HepG2 (cell line): ENCODE measurements around the gene PACS1. TPM values are rescaled to one million over a fixed set of nuclear protein-coding genes. Genes with fewer than 3 reads are reported as not detected.

Experiments used
- ATAC-seq: fragments of 200-7000 bp; cut with Tn5 transposase; 3 replicates; pipeline ENCODE4 v1.9.1; 2020; ENCODE audit warnings: mild to moderate bottlenecking, moderate library complexity
- BruUV-seq: library from RNA; stranded (reverse); fragments of 400-500 nt; replicated peaks from 2 replicates; lab custom pipeline; 2021; lab: Mats Ljungman, UMichigan
- CTCF ChIA-PET: fragments of 300-600 bp; formaldehyde crosslinking; extraction: SDS; loops from one replicate; lab custom pipeline; 2021; ENCODE audit warnings: low total read pairs, inconsistent platforms, low intra/inter-chr PET ratio; lab: Yijun Ruan, JAX
- POLR2A ChIA-PET: fragments of 350-600 bp; sonication (Branson Sonifier 250); formaldehyde crosslinking; loops from one replicate; lab custom pipeline; 2020; ENCODE audit warnings: antibody characterized with exemption, inconsistent platforms; lab: Yijun Ruan, JAX
- DNase-seq: peaks from one replicate; pipeline ENCODE4 v3.0.0-alpha.2; 2015; ENCODE audit warnings: low spot score
- FAIRE-seq: peaks from 3 replicates; lab custom pipeline; 2011; peaks lifted over from hg19 to GRCh38; lab: Jason Lieb, UNC
- H2AFZ ChIP-seq: one replicate; pipeline ENCODE4 v1.6.1; 2011; ENCODE audit warnings: low read length, inconsistent platforms
- H3K27ac ChIP-seq: fragments of 300-600 bp; 3 replicates; pipeline ENCODE4 v1.8.0; 2011; ENCODE audit warnings: mixed run types, mild to moderate bottlenecking, mixed read lengths, low read length, inconsistent platforms; ENCODE audit not compliant: insufficient read depth; ENCODE audit errors: extremely low read length
- H3K27me3 ChIP-seq, 2 experiments: fragments of 200-600 bp in 1 of 2; 2 replicates in 1 of 2; 3 replicates in 1 of 2; pipeline versions ENCODE4 v1.6.0 to v1.8.0; 2011; ENCODE audit warnings: low read length in 2 of 2, mild to moderate bottlenecking in 2 of 2, moderate library complexity in 2 of 2, inconsistent platforms in 1 of 2; ENCODE audit not compliant: insufficient read depth in 2 of 2, control insufficient read depth in 1 of 2
- H3K36me3 ChIP-seq, 2 experiments: fragments of 200-600 bp in 1 of 2; replicated peaks in 1 of 2; 2 replicates in 1 of 2; 3 replicates in 1 of 2; pipeline versions ENCODE4 v1.5.1 to v1.8.0; 2011; ENCODE audit warnings: low read length in 2 of 2, inconsistent platforms in 1 of 2; ENCODE audit not compliant: insufficient read depth in 2 of 2, control insufficient read depth in 1 of 2
- H3K4me1 ChIP-seq: 2 replicates; pipeline ENCODE4 v1.5.1; 2012; ENCODE audit warnings: low read length, inconsistent platforms; ENCODE audit not compliant: insufficient read depth
- H3K4me2 ChIP-seq: 2 replicates; pipeline ENCODE4 v1.6.0; 2011; ENCODE audit warnings: low read depth, low read length, inconsistent platforms
- H3K4me3 ChIP-seq, 3 experiments: fragments of 200-600 bp in 1 of 3; sonication (generic), shearing (Covaris generic) in 1 of 3; replicated peaks in 1 of 3; 2 replicates each; pipeline ENCODE4 v1.5.1; 2011 to 2016; ENCODE audit warnings: low read length in 3 of 3, inconsistent platforms in 2 of 3, low read depth in 2 of 3, mild to moderate bottlenecking in 2 of 3, control low read depth in 1 of 3, mixed read lengths in 1 of 3; ENCODE audit not compliant: insufficient read depth in 1 of 3
- H3K79me2 ChIP-seq: one replicate; pipeline ENCODE4 v1.6.1; 2011; ENCODE audit warnings: low read length, inconsistent platforms; ENCODE audit not compliant: insufficient read depth
- H3K9ac ChIP-seq: 2 replicates; pipeline ENCODE4 v1.6.0; 2011; ENCODE audit warnings: mild to moderate bottlenecking, low read depth, low read length, inconsistent platforms; ENCODE audit not compliant: insufficient read depth
- H3K9me3 ChIP-seq: 2 replicates; pipeline ENCODE4 v1.5.1; 2012; ENCODE audit warnings: mild to moderate bottlenecking, low read length
- H4K20me1 ChIP-seq: 2 replicates; pipeline ENCODE4 v1.6.0; 2011; ENCODE audit warnings: inconsistent platforms, mild to moderate bottlenecking, low read length, moderate library complexity; ENCODE audit not compliant: insufficient read depth
- DBP ChIP-seq: sonication (generic); formaldehyde crosslinking; IDR thresholded peaks from 2 replicates; pipeline ENCODE4 v1.4.0; 2020; ENCODE audit warnings: missing genetic modification reagents; ENCODE audit errors: not compliant biosample characterization
- EP300 ChIP-seq, 3 experiments: sonication (generic) in 1 of 3; formaldehyde crosslinking in 1 of 3; IDR thresholded peaks; 2 replicates each; pipeline versions ENCODE4 v1.5.1 to v1.6.1; 2011 to 2020; ENCODE audit warnings: low read depth in 2 of 3, low read length in 2 of 3, borderline replicate concordance in 1 of 3, improper control_type of control experiment in 1 of 3, mild to moderate bottlenecking in 1 of 3, missing genetic modification reagents in 1 of 3, moderate library complexity in 1 of 3
- KLF11 ChIP-seq: IDR thresholded peaks from 2 replicates; pipeline ENCODE4 v1.6.1; 2016; ENCODE audit warnings: missing compliant biosample characterization
- RFX5 ChIP-seq: IDR thresholded peaks from 2 replicates; pipeline ENCODE4 v1.6.1; 2011; ENCODE audit warnings: low read depth, low read length, improper control_type of control experiment
- SP140L ChIP-seq: sonication (generic); formaldehyde crosslinking; IDR thresholded peaks from 2 replicates; pipeline ENCODE4 v1.4.0; 2020; ENCODE audit warnings: missing genetic modification reagents, borderline replicate concordance
- ZFP36L2 ChIP-seq: sonication (generic); formaldehyde crosslinking; IDR thresholded peaks from 2 replicates; pipeline ENCODE4 v1.4.0; 2020; ENCODE audit warnings: missing genetic modification reagents
- ZNF160 ChIP-seq: sonication (generic); formaldehyde crosslinking; IDR thresholded peaks from 2 replicates; pipeline ENCODE4 v1.8.0; 2022; ENCODE audit warnings: mild to moderate bottlenecking, inconsistent platforms, missing genetic modification reagents
- ZNF234 ChIP-seq: sonication (generic); formaldehyde crosslinking; conservative IDR thresholded peaks from 2 replicates; pipeline ENCODE4 v1.5.1; 2020; ENCODE audit warnings: mild to moderate bottlenecking, missing genetic modification reagents
- ZNF674 ChIP-seq: sonication (generic); formaldehyde crosslinking; IDR thresholded peaks from 2 replicates; pipeline ENCODE4 v1.5.0; 2020; ENCODE audit warnings: low read depth, mild to moderate bottlenecking, missing genetic modification reagents
- ZNF775 ChIP-seq: sonication (generic); formaldehyde crosslinking; IDR thresholded peaks from 2 replicates; pipeline ENCODE4 v1.4.0; 2020; ENCODE audit warnings: missing genetic modification reagents, mild to moderate bottlenecking, moderate library complexity, borderline replicate concordance
- ZNF879 ChIP-seq: sonication (generic); formaldehyde crosslinking; IDR thresholded peaks from 2 replicates; pipeline ENCODE4 v1.8.1; 2023; ENCODE audit warnings: missing genetic modification reagents
- WGBS: methylation state at CpG from one replicate; pipeline ENCODE4 v1.1.6; 2017; ENCODE audit warnings: low lambda C conversion rate; 5-methylcytosine and 5-hydroxymethylcytosine counted together
- in situ Hi-C: cut with HindIII; loops from 2 replicates; pipeline ENCODE4 v1.10.0; 2017; ENCODE audit warnings: low pct_unique_long_range_greater_than_20kb; ENCODE audit not compliant: extremely low pct_ligation_motif_present
- intact Hi-C: fragments of 100-400 bp; cut with micrococcal nuclease; formaldehyde crosslinking; loops from one replicate; pipeline ENCODE4 v1.10.0; 2022; ENCODE audit not compliant: unreplicated experiment
- polyA plus RNA-seq, 8 experiments: library from polyadenylated mRNA; depleted of rRNA in 3 of 8; stranded (reverse) in 7 of 8; unstranded in 1 of 8; fragments of >200 nt; fragmentation: Illumina TruSeq in 4 of 8; extraction: Trizol in 4 of 8; gene quantifications; 2 replicates each; pipeline versions ENCODE4 v1.2.1 to v1.2.3, GENCODE V29; 2011 to 2016; ENCODE audit warnings: low read depth in 4 of 8, missing spikeins in 1 of 8, mixed read lengths in 1 of 8; ENCODE audit not compliant: insufficient read depth in 1 of 8
- total RNA-seq, 5 experiments: library from RNA; depleted of rRNA; stranded (reverse); fragments of >200 nt; fragmentation: Illumina TruSeq; extraction: Trizol; gene quantifications; 2 replicates each; pipeline ENCODE4 v1.2.3, GENCODE V29; 2016; ENCODE audit warnings: low read depth in 1 of 5
- TF ChIP-seq, protein P1 (sequence below), 2 experiments: sonication (generic) in 1 of 2; formaldehyde crosslinking in 1 of 2; IDR thresholded peaks; 2 replicates each; pipeline versions ENCODE4 v1.4.0 to v1.6.1; 2016 to 2020; ENCODE audit warnings: borderline replicate concordance in 1 of 2, low read depth in 1 of 2, mild to moderate bottlenecking in 1 of 2, missing genetic modification reagents in 1 of 2
- TF ChIP-seq, protein P2 (sequence below): IDR thresholded peaks from 2 replicates; pipeline ENCODE4 v1.6.1; 2012; ENCODE audit warnings: low read depth, low read length, improper control_type of control experiment
- TF ChIP-seq, protein P3 (sequence below): sonication (generic); formaldehyde crosslinking; conservative IDR thresholded peaks from 2 replicates; pipeline ENCODE4 v1.8.0; 2022; ENCODE audit warnings: low read depth, missing genetic modification reagents

The PACS1 gene
- total and polyA plus RNA-seq, 2 of the 13 experiments (the other 11 are each of a cell fraction or from before 2014, with no cell fraction given): 7.6 to 8.6 TPM

DNA sequence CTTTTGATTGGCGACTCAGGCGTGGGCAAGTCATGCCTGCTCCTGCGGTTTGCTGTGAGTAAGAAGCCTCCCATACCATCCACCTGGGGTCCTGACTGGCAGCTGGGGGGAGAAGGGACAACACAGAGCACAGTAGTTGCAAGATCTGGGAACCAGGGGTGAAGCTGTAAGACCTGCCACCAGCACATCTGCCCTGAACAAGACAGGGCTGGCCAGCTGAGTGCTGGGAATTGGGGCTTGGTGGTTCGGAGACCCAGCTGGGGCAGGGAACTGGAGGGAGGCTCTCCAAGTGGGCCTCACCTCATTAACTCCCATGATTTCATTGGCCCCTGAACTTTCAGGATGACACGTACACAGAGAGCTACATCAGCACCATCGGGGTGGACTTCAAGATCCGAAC is 201.7 kb downstream of the PACS1 start (continued):
- TF ChIP-seq, protein P1, sequence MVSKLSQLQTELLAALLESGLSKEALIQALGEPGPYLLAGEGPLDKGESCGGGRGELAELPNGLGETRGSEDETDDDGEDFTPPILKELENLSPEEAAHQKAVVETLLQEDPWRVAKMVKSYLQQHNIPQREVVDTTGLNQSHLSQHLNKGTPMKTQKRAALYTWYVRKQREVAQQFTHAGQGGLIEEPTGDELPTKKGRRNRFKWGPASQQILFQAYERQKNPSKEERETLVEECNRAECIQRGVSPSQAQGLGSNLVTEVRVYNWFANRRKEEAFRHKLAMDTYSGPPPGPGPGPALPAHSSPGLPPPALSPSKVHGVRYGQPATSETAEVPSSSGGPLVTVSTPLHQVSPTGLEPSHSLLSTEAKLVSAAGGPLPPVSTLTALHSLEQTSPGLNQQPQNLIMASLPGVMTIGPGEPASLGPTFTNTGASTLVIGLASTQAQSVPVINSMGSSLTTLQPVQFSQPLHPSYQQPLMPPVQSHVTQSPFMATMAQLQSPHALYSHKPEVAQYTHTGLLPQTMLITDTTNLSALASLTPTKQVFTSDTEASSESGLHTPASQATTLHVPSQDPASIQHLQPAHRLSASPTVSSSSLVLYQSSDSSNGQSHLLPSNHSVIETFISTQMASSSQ (IDR thresholded peaks at IDR 0.05; ENCODE audit: low read depth): no peak
- TF ChIP-seq, protein P1 (CRISPR knock-in tag; IDR thresholded peaks at IDR 0.05; ENCODE audit: borderline replicate concordance): no peak

- POLR2A ChIA-PET: interaction anchor here (1.3 kb wide), 1 partner anchor 16 kb away, joined by 5 read pairs; the partner anchor contains the start of gene YIF1A
- peaks cover 10% of the 10 kb centered on the region for H4K20me1 ChIP-seq
- TF ChIP-seq, protein P2, sequence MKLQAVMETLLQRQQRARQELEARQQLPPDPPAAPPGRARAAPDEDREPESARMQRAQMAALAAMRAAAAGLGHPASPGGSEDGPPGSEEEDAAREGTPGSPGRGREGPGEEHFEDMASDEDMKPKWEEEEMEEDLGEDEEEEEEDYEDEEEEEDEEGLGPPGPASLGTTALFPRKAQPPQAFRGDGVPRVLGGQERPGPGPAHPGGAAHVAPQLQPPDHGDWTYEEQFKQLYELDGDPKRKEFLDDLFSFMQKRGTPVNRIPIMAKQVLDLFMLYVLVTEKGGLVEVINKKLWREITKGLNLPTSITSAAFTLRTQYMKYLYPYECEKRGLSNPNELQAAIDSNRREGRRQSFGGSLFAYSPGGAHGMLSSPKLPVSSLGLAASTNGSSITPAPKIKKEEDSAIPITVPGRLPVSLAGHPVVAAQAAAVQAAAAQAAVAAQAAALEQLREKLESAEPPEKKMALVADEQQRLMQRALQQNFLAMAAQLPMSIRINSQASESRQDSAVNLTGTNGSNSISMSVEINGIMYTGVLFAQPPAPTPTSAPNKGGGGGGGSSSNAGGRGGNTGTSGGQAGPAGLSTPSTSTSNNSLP: no peak
- no peak for TF ChIP-seq EP300 (IDR thresholded peaks at IDR 0.05; ENCODE audit: low read depth in 2 of 2, low read length in 2 of 2)
- no peak for TF ChIP-seq EP300 (CRISPR knock-in tag; IDR thresholded peaks at IDR 0.05; ENCODE audit: borderline replicate concordance)
- no peak for TF ChIP-seq ZNF879 (CRISPR knock-in tag)
- TF ChIP-seq ZNF160 (CRISPR knock-in tag): no peak
- TF ChIP-seq, protein P3, sequence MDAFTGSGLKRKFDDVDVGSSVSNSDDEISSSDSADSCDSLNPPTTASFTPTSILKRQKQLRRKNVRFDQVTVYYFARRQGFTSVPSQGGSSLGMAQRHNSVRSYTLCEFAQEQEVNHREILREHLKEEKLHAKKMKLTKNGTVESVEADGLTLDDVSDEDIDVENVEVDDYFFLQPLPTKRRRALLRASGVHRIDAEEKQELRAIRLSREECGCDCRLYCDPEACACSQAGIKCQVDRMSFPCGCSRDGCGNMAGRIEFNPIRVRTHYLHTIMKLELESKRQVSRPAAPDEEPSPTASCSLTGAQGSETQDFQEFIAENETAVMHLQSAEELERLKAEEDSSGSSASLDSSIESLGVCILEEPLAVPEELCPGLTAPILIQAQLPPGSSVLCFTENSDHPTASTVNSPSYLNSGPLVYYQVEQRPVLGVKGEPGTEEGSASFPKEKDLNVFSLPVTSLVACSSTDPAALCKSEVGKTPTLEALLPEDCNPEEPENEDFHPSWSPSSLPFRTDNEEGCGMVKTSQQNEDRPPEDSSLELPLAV (CRISPR knock-in tag): no peak
- no peak for TF ChIP-seq ZFP36L2 (CRISPR knock-in tag)
- no peak for TF ChIP-seq SP140L (CRISPR knock-in tag)
- no peak for TF ChIP-seq ZNF775 (CRISPR knock-in tag)
- no peak for TF ChIP-seq DBP
- no peak for TF ChIP-seq ZNF234 (CRISPR knock-in tag)
- TF ChIP-seq RFX5: no peak
- TF ChIP-seq KLF11 (CRISPR knock-in tag): no peak
- TF ChIP-seq ZNF674 (CRISPR knock-in tag): no peak
Observed at GRCh38 chr11:66272596-66272995, 202.5 kb downstream of the PACS1 start.

More at GRCh38 chr11:66272596-66272995, 202.5 kb downstream of the PACS1 start:
- H3K27ac ChIP-seq: no peak overlapping the region
- no peak for FAIRE-seq
- in situ Hi-C loops (no loop called here), intact Hi-C loops (no loop called here)
- CTCF ChIA-PET: no interaction called here
- no peaks in the 10 kb centered on the region; a peak in 1 of 5 replicates for H3K27me3 ChIP-seq
- H3K4me1 ChIP-seq: peaks cover 18% of the 10 kb centered on the region
- H3K79me2 ChIP-seq: peaks cover 24% of the 10 kb centered on the region
- ATAC-seq: no peak
- no peak for DNase-seq
- H3K9ac ChIP-seq: no peak overlapping the region
- no peak overlapping the region for H2AFZ ChIP-seq
- peaks cover 25 to 38% of the 10 kb centered on the region in 2 experiments for H3K36me3 ChIP-seq
- WGBS: 100% methylated on average over 2 of the region's 2 CpGs
- no peaks in the 10 kb centered on the region for H3K9me3 ChIP-seq
- no peak overlapping the region for H3K4me2 ChIP-seq
- no peak overlapping the region for H3K4me3 ChIP-seq
- BruUV-seq: no TSS peak
